ENCODE results near the gene SYNJ2.

The SYNJ2 gene

GRCh38 chr6:158041788-158042187 lies 60.1 kb downstream of the SYNJ2 start:
- H2AFZ ChIP-seq (ENCODE audit: low read depth, low read length) = no peak overlapping the region
- H3K4me2 ChIP-seq (ENCODE audit: insufficient read depth, low read length) = no peak overlapping the region
- H3K9ac ChIP-seq (ENCODE audit: low read depth, low read length) = no peak overlapping the region
- peaks cover 10% of the 10 kb centered on the region for H4K20me1 ChIP-seq (ENCODE audit: insufficient read depth, low read length)
- H3K79me2 ChIP-seq (ENCODE audit: insufficient read depth, low read length) = no peaks in the 10 kb centered on the region
- no peak overlapping the region for H3K27ac ChIP-seq (ENCODE audit: low read length)
- DNase-seq (no peak), ATAC-seq (ENCODE audit: insufficient read depth, low read depth) (no peak)
- H3K9me3 ChIP-seq (ENCODE audit: insufficient read depth, low read length, severe bottlenecking) = no peaks in the 10 kb centered on the region
- no peaks in the 10 kb centered on the region for H3K27me3 ChIP-seq (ENCODE audit: insufficient read depth, low read length, poor library complexity)
- H3K4me1 ChIP-seq (ENCODE audit: insufficient read depth, low read length) = no peaks in the 10 kb centered on the region
- peaks cover 30% of the 10 kb centered on the region for H3K36me3 ChIP-seq (ENCODE audit: insufficient read depth, low read length)
- TF ChIP-seq EZH2 (IDR thresholded peaks at IDR 0.05; ENCODE audit: borderline replicate concordance, low read depth, low read length, severe bottlenecking) (no peak), CTCF (IDR thresholded peaks at IDR 0.05; ENCODE audit: borderline replicate concordance, extremely low read depth, low read length, poor library complexity, severe bottlenecking) (no peak)
- no peak overlapping the region for H3K4me3 ChIP-seq (ENCODE audit: low read depth in 1 of 2, low read length in 2 of 2)

- H3K27me3 ChIP-seq (ENCODE audit: insufficient read depth, low read length, poor library complexity) = no peaks in the 10 kb centered on the region
- no peak overlapping the region for H3K4me2 ChIP-seq (ENCODE audit: insufficient read depth, low read length)
- H3K36me3 ChIP-seq (ENCODE audit: insufficient read depth, low read length) = peaks cover 30% of the 10 kb centered on the region
- H3K4me1 ChIP-seq (ENCODE audit: insufficient read depth, low read length) = no peaks in the 10 kb centered on the region
- H4K20me1 ChIP-seq (ENCODE audit: insufficient read depth, low read length) = peaks cover 10% of the 10 kb centered on the region
- TF ChIP-seq EZH2 (IDR thresholded peaks at IDR 0.05; ENCODE audit: borderline replicate concordance, low read depth, low read length, severe bottlenecking) (no peak), CTCF (IDR thresholded peaks at IDR 0.05; ENCODE audit: borderline replicate concordance, extremely low read depth, low read length, poor library complexity, severe bottlenecking) (no peak)
- ATAC-seq (ENCODE audit: insufficient read depth, low read depth) (no peak), DNase-seq (no peak)
- H3K9me3 ChIP-seq (ENCODE audit: insufficient read depth, low read length, severe bottlenecking) = no peaks in the 10 kb centered on the region
- no peak overlapping the region for H3K4me3 ChIP-seq (ENCODE audit: low read depth in 1 of 2, low read length in 2 of 2)
- H3K9ac ChIP-seq (ENCODE audit: low read depth, low read length) = no peak overlapping the region
- no peak overlapping the region for H3K27ac ChIP-seq (ENCODE audit: low read length)
- H3K79me2 ChIP-seq (ENCODE audit: insufficient read depth, low read length) = no peaks in the 10 kb centered on the region
- H2AFZ ChIP-seq (ENCODE audit: low read depth, low read length) = no peak overlapping the region
These were observed 60.7 kb downstream of the SYNJ2 start for GRCh38 chr6:158042245-158042798.

GRCh38 chr6:158043008-158043407 lies 61.3 kb downstream of the SYNJ2 start:
- H3K9me3 ChIP-seq (ENCODE audit: insufficient read depth, low read length, severe bottlenecking) = no peaks in the 10 kb centered on the region
- no peak overlapping the region for H3K4me2 ChIP-seq (ENCODE audit: insufficient read depth, low read length)
- H3K27me3 ChIP-seq (ENCODE audit: insufficient read depth, low read length, poor library complexity) = no peaks in the 10 kb centered on the region
- no peaks in the 10 kb centered on the region for H3K79me2 ChIP-seq (ENCODE audit: insufficient read depth, low read length)
- peaks cover 10% of the 10 kb centered on the region for H4K20me1 ChIP-seq (ENCODE audit: insufficient read depth, low read length)
- no peaks in the 10 kb centered on the region for H3K4me1 ChIP-seq (ENCODE audit: insufficient read depth, low read length)
- TF ChIP-seq CTCF (IDR thresholded peaks at IDR 0.05; ENCODE audit: borderline replicate concordance, extremely low read depth, low read length, poor library complexity, severe bottlenecking) (no peak), EZH2 (IDR thresholded peaks at IDR 0.05; ENCODE audit: borderline replicate concordance, low read depth, low read length, severe bottlenecking) (no peak)
- H3K27ac ChIP-seq (ENCODE audit: low read length) = no peak overlapping the region
- no peak for ATAC-seq (ENCODE audit: insufficient read depth, low read depth)
- no peak overlapping the region for H3K9ac ChIP-seq (ENCODE audit: low read depth, low read length)
- peaks cover 27% of the 10 kb centered on the region for H3K36me3 ChIP-seq (ENCODE audit: insufficient read depth, low read length)
- no peak for DNase-seq
- H3K4me3 ChIP-seq (ENCODE audit: low read depth in 1 of 2, low read length in 2 of 2) = no peak overlapping the region
- no peak overlapping the region for H2AFZ ChIP-seq (ENCODE audit: low read depth, low read length)
